Right lobe of liver (tissue), 4 donors: ENCODE measurements around the gene LSP1.

Source experiments
- POLR2A ChIP-seq: fragments of 450-650 bp; IDR thresholded peaks from one replicate; pipeline ENCODE4 v1.6.1; 2017; ENCODE audit warnings: antibody characterized with exemption, mild to moderate bottlenecking
- TF ChIP-seq, protein P1 (sequence below), 4 donors: fragments of 200-600 bp in 3 of 4; fragments of 450-650 bp in 1 of 4; IDR thresholded peaks; one replicate each; pipeline versions ENCODE4 v1.5.1 to v1.8.0; 2016 to 2022; ENCODE audit warnings: antibody characterized with exemption in 4 of 4, mild to moderate bottlenecking in 2 of 4
- donor health status: DM: no; HTN: no; CAD: no.
- donor health status: DM: no; HTN: no; CAD: no.
- donor health status: DM: no; HTN: yes; CAD: no.

DNA sequence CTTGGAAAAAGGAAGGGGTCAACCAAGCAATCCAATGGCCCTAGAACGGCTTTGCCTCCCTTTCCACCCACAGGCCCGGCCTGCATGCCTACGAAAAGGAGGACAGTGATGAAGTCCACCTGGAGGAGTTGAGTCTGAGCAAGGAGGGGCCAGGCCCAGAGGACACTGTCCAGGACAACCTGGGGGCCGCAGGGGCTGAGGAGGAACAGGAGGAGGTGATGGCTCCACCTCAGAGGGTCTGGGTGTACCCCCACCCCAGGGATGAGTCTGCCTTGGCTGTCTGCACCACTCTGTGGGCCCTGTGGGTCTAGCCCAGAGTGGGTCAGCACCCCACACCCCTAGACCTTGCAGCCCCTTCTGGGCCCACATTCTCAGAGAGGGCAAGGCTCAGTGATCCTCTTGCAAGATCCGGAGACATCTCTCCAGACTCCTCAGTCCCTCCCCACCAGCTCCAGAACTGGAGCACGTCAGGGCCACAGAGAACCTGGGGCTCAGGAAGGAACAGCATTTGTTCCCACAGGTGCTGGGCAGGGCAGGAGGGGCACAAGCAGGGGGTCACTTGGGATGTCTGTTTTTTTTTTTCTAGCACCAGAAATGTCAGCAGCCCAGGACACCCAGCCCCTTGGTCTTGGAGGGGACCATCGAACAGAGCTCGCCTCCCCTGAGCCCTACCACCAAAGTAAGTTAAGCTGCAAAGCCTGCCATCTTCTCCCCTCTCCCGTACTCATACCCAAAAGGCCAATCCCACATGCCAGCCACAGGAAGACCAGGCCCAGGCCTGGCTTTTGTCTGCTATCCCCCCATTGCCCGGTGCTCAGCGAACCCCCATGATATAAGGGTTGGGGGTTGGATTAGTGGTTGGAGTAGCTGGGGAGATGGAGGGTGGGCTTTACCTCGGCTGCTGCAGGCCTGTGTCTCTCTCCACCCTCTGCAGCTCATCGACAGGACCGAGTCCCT lies 30.7 kb downstream of the LSP1 start:
- TF ChIP-seq, protein P1, sequence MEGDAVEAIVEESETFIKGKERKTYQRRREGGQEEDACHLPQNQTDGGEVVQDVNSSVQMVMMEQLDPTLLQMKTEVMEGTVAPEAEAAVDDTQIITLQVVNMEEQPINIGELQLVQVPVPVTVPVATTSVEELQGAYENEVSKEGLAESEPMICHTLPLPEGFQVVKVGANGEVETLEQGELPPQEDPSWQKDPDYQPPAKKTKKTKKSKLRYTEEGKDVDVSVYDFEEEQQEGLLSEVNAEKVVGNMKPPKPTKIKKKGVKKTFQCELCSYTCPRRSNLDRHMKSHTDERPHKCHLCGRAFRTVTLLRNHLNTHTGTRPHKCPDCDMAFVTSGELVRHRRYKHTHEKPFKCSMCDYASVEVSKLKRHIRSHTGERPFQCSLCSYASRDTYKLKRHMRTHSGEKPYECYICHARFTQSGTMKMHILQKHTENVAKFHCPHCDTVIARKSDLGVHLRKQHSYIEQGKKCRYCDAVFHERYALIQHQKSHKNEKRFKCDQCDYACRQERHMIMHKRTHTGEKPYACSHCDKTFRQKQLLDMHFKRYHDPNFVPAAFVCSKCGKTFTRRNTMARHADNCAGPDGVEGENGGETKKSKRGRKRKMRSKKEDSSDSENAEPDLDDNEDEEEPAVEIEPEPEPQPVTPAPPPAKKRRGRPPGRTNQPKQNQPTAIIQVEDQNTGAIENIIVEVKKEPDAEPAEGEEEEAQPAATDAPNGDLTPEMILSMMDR (IDR thresholded peaks at IDR 0.05), result no peak
- no peak for TF ChIP-seq POLR2A
